Thyroid gland (tissue), 4 donors: ENCODE data around the gene FXYD2.

Experiments
- CTCF ChIP-seq, 6 experiments: fragments of 200-600 bp in 3 of 6; fragments of 450-650 bp in 3 of 6; sonication (generic) in 3 of 6; IDR thresholded peaks; one replicate each; pipeline ENCODE4 v1.5.1; 2016 to 2019; ENCODE audit warnings: antibody characterized with exemption in 6 of 6, mild to moderate bottlenecking in 2 of 6, inconsistent platforms in 1 of 6, moderate library complexity in 1 of 6
- POLR2A ChIP-seq, 2 donors: fragments of 450-650 bp; IDR thresholded peaks; one replicate each; pipeline ENCODE4 v1.6.1; 2017; ENCODE audit warnings: antibody characterized with exemption in 2 of 2, mild to moderate bottlenecking in 2 of 2, moderate library complexity in 1 of 2

GRCh38 chr11:117831661-117832415, 7.3 kb upstream of the FXYD2 start:
- TF ChIP-seq POLR2A (IDR thresholded peaks at IDR 0.05): no peak
- no peak for TF ChIP-seq CTCF (IDR thresholded peaks at IDR 0.05)
